HG02798 (cell line): Measurements from ENCODE around the gene SPNS3.

ENCODE experiments used
- ATAC-seq: cut with Tn5 transposase; IDR thresholded peaks from one replicate; pipeline ENCODE4 v1.9.1; 2021; ENCODE audit warnings: mild to moderate bottlenecking; ENCODE audit not compliant: unreplicated experiment, poor library complexity

SPNS3 gene

DNA sequence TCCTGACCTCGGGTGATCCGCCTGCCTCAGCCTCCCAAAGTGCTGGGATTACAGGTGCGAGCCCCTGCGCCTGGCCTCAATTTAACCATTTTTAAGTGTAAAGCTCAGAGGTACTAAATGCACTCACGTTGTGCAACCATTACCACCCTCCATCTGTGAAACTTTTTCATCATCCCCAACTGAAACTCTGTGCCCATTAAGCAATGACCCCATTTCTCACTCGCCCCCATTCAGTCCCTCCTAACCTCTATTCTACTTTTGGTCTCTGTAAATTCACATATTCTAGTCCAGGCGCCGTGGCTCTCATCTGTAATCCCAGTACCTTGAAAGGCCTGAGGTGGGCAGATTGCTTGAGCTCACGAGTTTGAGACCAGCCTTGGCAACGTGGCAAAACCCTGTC is 8.3 kb upstream of the SPNS3 start:
- no peak for ATAC-seq

DNA sequence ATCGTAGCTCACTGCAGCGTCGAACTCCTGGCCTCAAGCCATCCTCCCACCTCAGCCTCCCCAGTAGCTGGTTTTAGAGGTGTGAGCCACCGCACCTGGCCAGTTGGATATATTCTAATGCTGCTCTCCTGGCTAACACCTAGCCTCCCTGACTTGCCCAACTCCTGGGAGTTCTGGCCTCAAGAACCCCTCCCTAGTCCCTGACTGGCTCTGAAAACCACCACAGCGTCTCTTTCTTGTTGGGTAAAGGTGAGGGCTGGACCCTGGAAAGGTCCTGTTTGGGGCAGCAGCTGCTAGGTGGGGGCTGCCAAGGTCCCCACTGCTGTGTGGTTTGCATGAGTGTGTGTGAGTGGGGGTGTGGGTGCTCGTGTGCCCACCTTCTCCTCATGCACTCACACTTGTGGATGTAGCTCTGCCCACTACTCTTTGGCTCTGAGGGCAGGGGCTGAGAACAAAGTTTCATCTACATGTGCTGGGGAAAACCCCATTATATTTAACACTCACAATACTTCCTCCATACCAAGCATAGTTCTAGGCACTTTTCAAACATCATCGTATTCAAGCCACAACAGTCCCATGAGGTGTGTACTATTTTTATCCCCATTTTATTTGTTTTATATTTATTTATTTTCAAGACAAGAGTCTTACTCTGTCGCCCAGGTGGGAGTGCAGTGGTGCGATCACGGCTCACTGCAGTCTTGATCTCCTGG is 7.1 kb upstream of the SPNS3 start:
- ATAC-seq = no peak

- ATAC-seq = no peak
Observed at GRCh38 chr17:4427505-4427904, 6.2 kb upstream of the SPNS3 start.

GRCh38 chr17:4436381-4436780 is 2.6 kb downstream of the SPNS3 start:
- ATAC-seq = no peak

- no peak for ATAC-seq
Observed at GRCh38 chr17:4436846-4437245, 3.1 kb downstream of the SPNS3 start.

- ATAC-seq = no peak
Observed at GRCh38 chr17:4438162-4438944, 4.6 kb downstream of the SPNS3 start.

GRCh38 chr17:4440021-4440420 is 6.3 kb downstream of the SPNS3 start:
- no peak for ATAC-seq

- no peak for ATAC-seq
Observed at GRCh38 chr17:4440690-4441686, 7.2 kb downstream of the SPNS3 start.

DNA sequence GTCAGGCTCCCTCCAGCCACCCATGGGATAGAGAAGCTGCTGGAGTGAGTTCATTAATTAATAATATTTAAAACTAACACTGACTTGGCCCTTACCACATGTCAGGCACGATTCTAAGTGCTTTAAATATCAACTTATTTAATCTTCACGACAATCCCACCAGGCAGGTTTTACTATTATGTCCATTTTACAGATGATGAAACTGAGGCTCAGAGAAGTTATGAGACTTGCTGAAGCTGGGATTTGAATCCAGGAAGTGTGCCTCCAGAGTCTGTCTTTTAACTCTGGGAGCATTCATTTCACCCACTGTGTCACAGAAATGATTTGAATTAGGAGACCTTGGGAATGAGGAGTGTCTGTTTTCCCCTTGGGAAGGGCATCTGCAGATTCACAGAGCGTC is 8.8 kb downstream of the SPNS3 start:
- no peak for ATAC-seq

DNA sequence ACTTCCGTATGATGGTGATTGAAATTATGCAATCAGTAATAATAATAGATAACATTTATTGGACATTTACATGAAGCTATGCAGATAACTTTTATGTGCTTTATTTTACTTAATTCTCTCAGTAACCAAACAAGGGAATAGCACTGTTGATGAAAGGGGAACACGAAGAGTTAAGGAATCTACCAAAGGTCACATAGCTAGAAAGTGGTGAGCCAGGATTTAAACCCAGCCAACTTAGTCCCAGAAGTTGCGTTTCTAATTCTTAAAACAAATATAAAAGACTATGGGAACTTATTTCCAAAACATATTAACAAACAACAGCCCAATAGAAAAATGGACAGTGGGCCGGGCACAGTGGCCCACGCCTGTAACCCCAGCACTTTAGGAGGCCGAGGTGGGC is 9.7 kb downstream of the SPNS3 start:
- no peak for ATAC-seq

- no peak for ATAC-seq
Observed at GRCh38 chr17:4444782-4445473, 11.2 kb downstream of the SPNS3 start.

GRCh38 chr17:4445731-4446130 is 12.0 kb downstream of the SPNS3 start:
- ATAC-seq = no peak

DNA sequence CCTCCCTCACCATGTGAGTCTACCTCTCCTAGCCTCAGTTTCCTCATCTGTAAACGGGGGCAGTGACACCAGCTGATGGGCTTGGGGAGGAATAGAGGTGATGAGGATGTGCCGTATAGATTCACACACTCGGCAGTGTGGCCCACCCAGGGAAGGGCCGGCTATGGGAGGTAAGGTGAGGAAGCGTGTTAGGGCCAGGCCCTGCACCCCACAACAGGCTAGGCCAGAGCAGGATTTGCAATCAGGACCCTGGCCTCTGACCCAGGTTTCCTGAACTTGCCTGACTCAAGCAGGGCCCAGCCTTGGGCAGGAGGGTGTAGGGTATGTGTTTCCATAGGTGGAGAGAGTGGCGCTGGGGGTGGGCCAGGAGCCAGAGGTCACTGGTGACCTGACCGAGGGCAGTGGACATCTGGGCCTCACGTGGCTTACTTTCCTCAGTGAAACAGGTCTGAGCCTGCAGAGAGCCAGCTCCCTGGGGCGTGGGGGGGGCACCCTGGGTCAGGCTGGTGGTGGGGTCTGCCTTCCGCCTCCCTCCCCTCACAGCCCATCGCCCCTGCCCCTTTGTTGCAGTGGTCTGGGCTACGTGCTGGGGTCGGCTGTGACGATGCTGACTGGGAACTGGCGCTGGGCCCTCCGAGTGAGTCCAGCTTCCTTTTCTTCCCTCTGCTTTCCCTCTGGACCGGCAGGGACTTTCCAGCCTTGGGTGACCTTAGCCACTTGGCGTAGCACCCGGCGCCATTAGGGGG is 12.8 kb downstream of the SPNS3 start:
- ATAC-seq = no peak

GRCh38 chr17:4448197-4448980 is 14.6 kb downstream of the SPNS3 start:
- no peak for ATAC-seq

DNA sequence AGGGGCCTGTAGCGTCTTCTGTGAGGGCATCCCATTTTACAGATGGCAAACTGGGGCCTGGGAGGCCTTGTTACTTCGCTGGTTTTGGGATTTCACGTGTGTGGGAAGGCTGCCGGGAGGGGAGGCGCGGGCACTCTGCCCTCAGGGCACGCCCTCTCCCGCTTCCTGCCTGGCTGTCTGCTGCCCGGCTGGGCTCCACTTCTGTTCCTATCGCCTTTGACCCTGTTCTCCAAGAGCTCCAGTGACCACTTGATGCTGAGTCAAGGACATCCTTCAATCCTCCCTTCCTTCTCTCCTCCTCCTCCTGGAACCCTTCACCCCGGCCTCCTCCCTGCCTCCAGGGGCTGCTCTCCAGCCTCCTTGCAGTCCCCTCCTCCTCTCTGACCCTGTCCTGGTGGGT is 16.0 kb downstream of the SPNS3 start:
- ATAC-seq = no peak

- ATAC-seq = no peak
Observed at GRCh38 chr17:4450710-4451316, 17.1 kb downstream of the SPNS3 start.

DNA sequence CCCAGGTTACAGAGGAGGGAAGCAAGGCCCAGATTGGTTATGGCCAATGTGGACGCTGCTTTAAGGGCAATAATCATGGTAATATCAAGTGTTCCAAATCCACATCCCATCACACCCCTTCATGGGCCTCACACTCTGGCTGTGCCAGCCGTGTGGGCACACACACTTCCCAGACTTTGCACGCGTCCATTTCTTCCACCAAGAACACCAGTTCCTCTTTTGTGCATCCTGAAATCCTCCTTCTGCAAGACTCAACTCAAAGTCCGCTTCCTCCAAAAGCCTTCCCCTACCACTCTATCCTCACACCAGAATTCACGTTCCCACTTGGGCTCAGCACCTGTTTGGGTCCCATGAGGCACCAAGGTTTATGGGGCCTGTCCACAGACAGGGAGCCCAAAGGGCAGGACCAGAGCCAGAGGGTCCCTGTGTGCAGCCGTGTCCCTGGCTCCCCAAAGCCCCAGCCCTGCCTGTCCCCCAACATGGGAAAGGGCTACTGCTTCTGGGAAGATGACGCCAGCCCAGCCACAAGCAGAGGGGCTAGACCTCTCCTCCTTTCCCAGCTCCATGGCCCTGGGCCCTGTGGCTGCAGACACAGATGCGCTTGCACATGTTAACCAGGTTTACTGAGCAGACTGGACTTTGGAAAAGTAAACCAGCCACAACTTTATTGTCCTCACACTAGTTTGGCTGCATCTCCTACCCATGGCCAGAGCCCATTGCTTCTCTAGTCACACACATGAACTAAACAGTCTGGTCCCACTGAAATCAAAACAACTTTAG is 20.3 kb downstream of the SPNS3 start:
- ATAC-seq = no peak

- ATAC-seq = no peak
Observed at GRCh38 chr17:4460661-4461060, 26.9 kb downstream of the SPNS3 start.
